Testis (tissue), 3 donors: ENCODE results near the gene CCL18. TPM values are rescaled to one million over a fixed set of nuclear protein-coding genes. Genes with fewer than 3 reads are reported as not detected.

Experiments used
- DNase-seq: peaks from one replicate; pipeline ENCODE4 v3.0.0-alpha.2; 2019
- H3K27ac ChIP-seq, 2 donors: fragments of 200-600 bp; sonication (generic); one replicate each; pipeline ENCODE4 v1.5.1; 2019
- H3K27me3 ChIP-seq: fragments of 200-600 bp; sonication (generic); one replicate; pipeline ENCODE4 v1.5.1; 2019
- H3K36me3 ChIP-seq: fragments of 200-600 bp; sonication (generic); one replicate; pipeline ENCODE4 v1.5.1; 2017; ENCODE audit warnings: low read depth; ENCODE audit errors: missing control alignments
- H3K4me1 ChIP-seq: fragments of 200-600 bp; sonication (generic); one replicate; pipeline ENCODE4 v1.5.1; 2019
- H3K4me3 ChIP-seq, 2 donors: fragments of 200-600 bp; sonication (generic); one replicate each; pipeline ENCODE4 v1.5.1; 2017 to 2019
- H3K9me3 ChIP-seq: fragments of 200-600 bp; sonication (generic); one replicate; pipeline ENCODE4 v1.5.1; 2017
- POLR2A ChIP-seq: fragments of 450-650 bp; IDR thresholded peaks from one replicate; pipeline ENCODE4 v1.6.1; 2017; ENCODE audit warnings: antibody characterized with exemption, mild to moderate bottlenecking, moderate library complexity
- WGBS, 2 donors: methylation state at CpG; one replicate each; pipeline ENCODE4 v1.1.5; 2018; 5-methylcytosine and 5-hydroxymethylcytosine counted together
- intact Hi-C: fragments of 100-400 bp; cut with DNase I; formaldehyde crosslinking; loops from one replicate; pipeline ENCODE4 v1.15.1; 2023; ENCODE audit warnings: low total_unique reads
- polyA plus RNA-seq: library from polyadenylated mRNA; stranded (reverse); fragments of 350-450 nt; fragmentation: Illumina TruSeq; extraction: RNeasy Lipid Tissue Mini Kit (QIAGEN cat#74804); gene quantifications from one replicate; pipeline ENCODE4 v1.2.3, GENCODE V29; 2014; ENCODE audit warnings: low read depth, low replicate concordance; ENCODE audit not compliant: insufficient read depth
- total RNA-seq, 2 donors: library from RNA; depleted of rRNA; stranded (reverse); fragments of >200 nt; gene quantifications; one replicate each; pipeline ENCODE4 v1.2.3, GENCODE V29; 2016
- TF ChIP-seq, protein P1 (sequence below), 3 experiments: fragments of 450-650 bp in 2 of 3; fragments of 200-600 bp in 1 of 3; sonication (generic) in 1 of 3; IDR thresholded peaks; one replicate each; pipeline ENCODE4 v1.5.1; 2016 to 2019; ENCODE audit warnings: antibody characterized with exemption in 3 of 3, mild to moderate bottlenecking in 2 of 3, moderate library complexity in 1 of 3

CCL18 gene
- total and polyA plus RNA-seq, 3 donors from 2014 or later: 0.99 to 6.8 (median 3.0) TPM

DNA sequence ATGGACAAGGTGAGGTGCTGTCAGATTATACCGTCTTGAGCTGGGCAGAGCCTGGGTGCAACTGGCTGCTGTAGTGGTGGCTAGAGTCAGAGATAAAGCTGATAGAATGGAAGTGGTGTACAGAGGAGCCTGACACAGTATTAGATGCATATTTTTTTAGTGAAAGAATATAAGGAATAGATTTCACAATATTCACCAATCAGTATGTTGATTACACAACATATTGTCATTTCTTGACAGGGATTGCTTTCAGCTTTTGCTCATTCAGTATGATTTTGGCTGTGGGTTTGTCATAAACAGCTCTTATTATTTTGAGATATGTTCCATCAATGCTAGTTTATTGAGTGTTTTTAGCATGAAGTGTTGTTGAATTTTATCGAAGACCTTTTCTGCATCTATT is 44.6 kb upstream of the CCL18 start:
- Histone ChIP-seq H3K27ac (no peak overlapping the region), H3K36me3 (no peaks in the 10 kb centered on the region), H3K9me3 (no peaks in the 10 kb centered on the region), H3K27me3 (no peaks in the 10 kb centered on the region), H3K4me1 (no peaks in the 10 kb centered on the region), H3K4me3 (no peak overlapping the region)
- 90 to 92% methylated on average over 2 of the region's 2 CpGs for WGBS, 2 donors
- TF ChIP-seq, protein P1, sequence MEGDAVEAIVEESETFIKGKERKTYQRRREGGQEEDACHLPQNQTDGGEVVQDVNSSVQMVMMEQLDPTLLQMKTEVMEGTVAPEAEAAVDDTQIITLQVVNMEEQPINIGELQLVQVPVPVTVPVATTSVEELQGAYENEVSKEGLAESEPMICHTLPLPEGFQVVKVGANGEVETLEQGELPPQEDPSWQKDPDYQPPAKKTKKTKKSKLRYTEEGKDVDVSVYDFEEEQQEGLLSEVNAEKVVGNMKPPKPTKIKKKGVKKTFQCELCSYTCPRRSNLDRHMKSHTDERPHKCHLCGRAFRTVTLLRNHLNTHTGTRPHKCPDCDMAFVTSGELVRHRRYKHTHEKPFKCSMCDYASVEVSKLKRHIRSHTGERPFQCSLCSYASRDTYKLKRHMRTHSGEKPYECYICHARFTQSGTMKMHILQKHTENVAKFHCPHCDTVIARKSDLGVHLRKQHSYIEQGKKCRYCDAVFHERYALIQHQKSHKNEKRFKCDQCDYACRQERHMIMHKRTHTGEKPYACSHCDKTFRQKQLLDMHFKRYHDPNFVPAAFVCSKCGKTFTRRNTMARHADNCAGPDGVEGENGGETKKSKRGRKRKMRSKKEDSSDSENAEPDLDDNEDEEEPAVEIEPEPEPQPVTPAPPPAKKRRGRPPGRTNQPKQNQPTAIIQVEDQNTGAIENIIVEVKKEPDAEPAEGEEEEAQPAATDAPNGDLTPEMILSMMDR (IDR thresholded peaks at IDR 0.05): no peak
- no peak for TF ChIP-seq POLR2A
- no peak for DNase-seq
- intact Hi-C loops: no loop called here

DNA sequence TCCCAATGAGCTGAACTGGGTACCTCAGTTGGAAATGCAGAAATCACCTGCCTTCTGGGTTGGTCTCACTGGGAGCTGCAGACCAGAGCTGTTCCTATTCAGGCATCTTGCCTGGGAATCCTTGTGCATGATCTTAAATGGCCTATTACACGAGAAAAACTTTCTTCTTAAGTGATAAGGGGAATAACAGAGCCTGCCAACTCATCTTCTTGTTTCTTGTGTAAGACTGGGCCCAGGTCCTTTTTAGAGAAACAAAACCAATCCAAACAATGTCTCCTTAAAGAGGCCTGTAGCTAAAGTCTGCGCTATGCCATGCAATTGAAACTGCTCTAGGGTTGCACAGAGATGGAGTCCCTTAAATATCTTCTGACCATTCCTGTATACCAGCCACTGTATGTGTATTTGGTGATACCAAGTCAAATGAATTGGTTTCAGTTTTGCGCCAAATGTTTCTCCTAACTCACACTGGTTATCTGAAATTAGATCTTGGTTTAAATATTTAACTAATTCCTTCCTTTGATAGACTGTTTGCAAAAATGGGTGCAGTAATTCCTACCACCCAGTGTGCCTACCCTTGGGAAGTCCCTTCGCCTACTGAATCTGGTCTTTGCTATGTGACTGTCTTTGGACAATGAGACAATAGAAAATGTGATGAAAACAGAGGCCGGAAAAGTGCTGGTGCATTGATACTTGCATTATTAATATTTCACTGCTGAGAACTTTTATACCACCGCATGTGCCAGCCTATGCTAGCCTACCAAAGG is 39.8 kb upstream of the CCL18 start:
- no peak overlapping the region for H3K27ac ChIP-seq
- H3K4me3 ChIP-seq: no peak overlapping the region
- no peaks in the 10 kb centered on the region for H3K4me1 ChIP-seq
- 82 to 84% methylated on average over 6 of the region's 6 CpGs for WGBS, 2 donors
- H3K36me3 ChIP-seq: no peaks in the 10 kb centered on the region
- no peak for DNase-seq
- intact Hi-C loops: no loop called here
- no peaks in the 10 kb centered on the region for H3K27me3 ChIP-seq
- TF ChIP-seq, protein P1 (IDR thresholded peaks at IDR 0.05): no peak
- TF ChIP-seq POLR2A: no peak
- no peaks in the 10 kb centered on the region for H3K9me3 ChIP-seq

DNA sequence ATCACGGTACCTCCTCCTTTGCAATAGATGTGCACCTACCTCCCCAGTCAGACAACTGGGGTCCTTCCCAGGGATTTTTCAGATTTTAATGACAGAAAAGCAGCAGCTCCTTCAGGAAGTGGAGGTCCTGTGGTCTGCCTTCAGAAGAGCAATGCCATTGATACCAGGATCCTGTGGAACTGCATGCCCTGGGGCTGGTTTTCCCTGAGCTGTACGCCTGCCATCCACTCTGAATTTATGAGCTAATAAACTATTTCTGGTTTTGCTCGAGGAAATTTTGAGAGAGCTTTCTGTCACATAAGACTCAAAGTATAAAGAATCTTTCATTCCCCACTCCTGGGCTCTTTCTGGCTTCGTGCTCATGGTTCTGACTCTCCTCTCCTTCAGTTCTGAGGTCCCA is 36.3 kb upstream of the CCL18 start:
- no peak for DNase-seq
- Histone ChIP-seq H3K27me3 (no peaks in the 10 kb centered on the region), H3K9me3 (no peaks in the 10 kb centered on the region), H3K4me3 (no peak overlapping the region), H3K4me1 (no peaks in the 10 kb centered on the region), H3K36me3 (no peaks in the 10 kb centered on the region), H3K27ac (no peak overlapping the region)
- TF ChIP-seq, protein P1 (IDR thresholded peaks at IDR 0.05): no peak
- TF ChIP-seq POLR2A: no peak
- intact Hi-C loops: no loop called here
- WGBS, 2 donors: 53 to 67% methylated on average over 4 of the region's 4 CpGs

DNA sequence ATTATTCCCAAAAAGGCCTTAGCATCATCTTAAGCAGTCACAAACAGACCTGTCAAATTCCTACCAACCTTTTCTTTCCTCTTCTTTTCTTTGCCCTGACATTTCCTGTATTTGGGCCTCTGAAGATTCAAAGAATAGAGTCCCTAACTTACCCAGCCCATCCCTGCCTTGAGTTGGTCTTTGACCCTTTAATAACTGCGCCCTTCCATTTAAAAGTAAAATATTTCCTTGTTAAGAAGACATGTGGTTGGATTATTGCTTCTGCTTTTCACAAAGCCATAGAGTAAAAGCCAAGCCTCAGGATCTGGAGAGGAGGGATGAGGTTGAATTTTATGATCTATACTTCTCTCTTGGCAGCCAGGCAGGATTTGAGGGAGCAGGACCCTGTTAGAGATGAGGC is 33.1 kb upstream of the CCL18 start:
- no peaks in the 10 kb centered on the region for H3K4me1 ChIP-seq
- H3K9me3 ChIP-seq: no peaks in the 10 kb centered on the region
- no peak overlapping the region for H3K27ac ChIP-seq
- no peak overlapping the region for H3K4me3 ChIP-seq
- TF ChIP-seq, protein P1 (IDR thresholded peaks at IDR 0.05): no peak
- no peak for TF ChIP-seq POLR2A
- intact Hi-C loops: no loop called here
- 83 to 100% methylated on average over 1 of the region's 1 CpG for WGBS, 2 donors
- no peaks in the 10 kb centered on the region for H3K36me3 ChIP-seq
- no peaks in the 10 kb centered on the region for H3K27me3 ChIP-seq
- no peak for DNase-seq

DNA sequence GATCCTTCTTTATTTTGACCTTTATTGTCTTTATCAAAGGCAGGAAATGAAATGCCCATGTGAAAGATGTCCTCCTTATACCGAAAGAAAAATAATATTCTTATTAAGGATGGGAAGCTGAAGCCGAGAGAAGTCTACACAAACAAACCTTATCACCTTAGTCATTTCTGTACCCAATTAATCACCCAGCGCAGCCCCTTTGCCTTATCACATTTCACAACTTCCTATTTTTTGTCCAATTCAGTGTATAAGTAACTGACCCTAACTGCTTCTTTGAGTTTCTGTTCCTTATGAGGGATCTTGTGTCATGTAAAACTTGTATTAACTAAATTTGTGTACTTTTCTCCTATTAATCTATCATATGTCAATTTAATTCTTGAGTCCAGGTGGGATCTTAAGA is 29.9 kb upstream of the CCL18 start:
- Histone ChIP-seq H3K36me3 (no peaks in the 10 kb centered on the region), H3K27me3 (no peaks in the 10 kb centered on the region), H3K9me3 (no peaks in the 10 kb centered on the region), H3K4me3 (no peak overlapping the region), H3K4me1 (no peaks in the 10 kb centered on the region), H3K27ac (no peak overlapping the region)
- TF ChIP-seq POLR2A: no peak
- TF ChIP-seq, protein P1 (IDR thresholded peaks at IDR 0.05): no peak
- WGBS, 2 donors: 33 to 34% methylated on average over 3 of the region's 3 CpGs
- intact Hi-C loops: no loop called here
- DNase-seq: no peak
